Motor neuron (in vitro differentiated cells): ENCODE measurements around the gene SGCE. TPM values are rescaled to one million over a fixed set of nuclear protein-coding genes. Genes with fewer than 3 reads are reported as not detected.

Experiments
- ATAC-seq, 8 experiments: fragments of 200-7000 bp; cut with Tn5 transposase; replicated peaks in 6 of 8; 2 replicates each; pipeline ENCODE4 v1.8.0; 2021; ENCODE audit warnings: mild to moderate bottlenecking in 8 of 8, moderate library complexity in 8 of 8
- H3K27ac ChIP-seq, 2 donors: fragments of 250-450 bp; sonication (Bioruptor Pico); 2 replicates each; pipeline ENCODE4 v1.9.0; 2021; ENCODE audit warnings: antibody characterized with exemption in 2 of 2, mild to moderate bottlenecking in 2 of 2, moderate library complexity in 1 of 2
- H3K4me1 ChIP-seq, 2 donors: fragments of 250-450 bp; sonication (Bioruptor Pico); replicated peaks in 1 of 2; 2 replicates each; pipeline ENCODE4 v1.6.1; 2021; ENCODE audit warnings: antibody characterized with exemption in 2 of 2, mild to moderate bottlenecking in 2 of 2, moderate library complexity in 1 of 2
- H3K4me3 ChIP-seq, 5 donors: fragments of 250-450 bp; sonication (Bioruptor Pico); 2 replicates each; pipeline ENCODE4 v1.9.0; 2021; ENCODE audit warnings: antibody characterized with exemption in 5 of 5, mild to moderate bottlenecking in 5 of 5, moderate library complexity in 4 of 5
- WGBS, 10 experiments: fragments of 450-650 bp; shearing (Covaris generic); methylation state at CpG; one replicate each; pipeline ENCODE4 v1.0.0; 2022; 5-methylcytosine and 5-hydroxymethylcytosine counted together
- in situ Hi-C, 9 experiments: fragments of 400-800 bp; cut with MboI; loops; one replicate each; pipeline ENCODE4 v1.15.0; 2021; ENCODE audit warnings: low sequenced_read_pairs in 9 of 9, low pct_unique_long_range_greater_than_20kb in 2 of 9; ENCODE audit not compliant: unreplicated experiment in 9 of 9
- total RNA-seq, 8 experiments: library from RNA; unstranded; fragments of 300-600 nt; gene quantifications; 2 replicates each; pipeline versions ENCODE4 v1.2.3 to v1.2.4, GENCODE V29; 2022

Gene SGCE
- total RNA-seq, 8 experiments from 2014 or later, result 1.3 to 76.3 (median 30.4) TPM

DNA sequence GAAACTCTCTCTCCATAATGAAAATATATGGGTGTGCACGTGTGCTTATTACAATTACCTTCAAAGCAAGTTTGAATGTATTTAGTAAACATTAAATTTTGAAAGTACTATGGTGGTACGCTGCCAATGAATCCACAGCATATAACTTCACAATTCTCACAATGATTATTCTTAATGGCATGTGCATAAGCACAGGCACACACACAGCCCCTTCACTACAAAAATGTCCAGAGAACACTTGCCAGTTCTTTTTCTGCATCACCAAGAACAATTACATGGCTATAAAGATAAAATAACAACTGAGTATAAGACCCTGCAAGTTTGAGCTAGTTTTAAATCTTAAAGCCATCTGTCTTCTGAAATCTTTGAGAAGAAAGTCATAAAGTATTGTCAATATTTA, 22.2 kb downstream of the SGCE start:
- in situ Hi-C loops, result no loop called here
- WGBS, 10 experiments, result 40 to 100% (median 82%) methylated on average over 1 to 2 of the region's 2 CpGs; no CpG with 5 or more reads in 1 of the 10 experiments
- ATAC-seq, result peak in 1 of 8 experiments; percentile 36
- H3K4me1 ChIP-seq, result peaks cover 18 to 22% of the 10 kb centered on the region in 2 donors
- H3K27ac ChIP-seq, result no peak overlapping the region
- no peak overlapping the region for H3K4me3 ChIP-seq

DNA sequence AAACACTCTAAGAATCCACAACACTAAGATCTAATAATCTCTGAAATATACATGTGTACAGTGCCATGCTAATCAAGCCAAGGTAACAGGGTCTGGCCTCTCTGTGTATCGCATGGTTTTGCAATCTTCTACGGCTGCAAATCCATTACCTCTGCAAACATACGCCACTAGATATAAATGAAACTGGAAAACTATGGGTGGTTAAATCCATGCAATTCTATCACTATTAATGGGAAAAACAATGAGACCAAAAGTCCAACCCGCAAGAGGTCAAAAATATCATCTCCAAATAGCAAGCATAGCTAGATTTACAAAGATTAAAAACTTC, 23.0 kb downstream of the SGCE start:
- WGBS, 10 experiments, result 20 to 100% (median 91%) methylated on average over 2 to 4 of the region's 4 CpGs; no CpG with 5 or more reads in 1 of the 10 experiments
- Histone ChIP-seq H3K4me1 (peaks cover 18 to 22% of the 10 kb centered on the region in 2 donors), H3K4me3 (no peak overlapping the region), H3K27ac (no peak overlapping the region)
- ATAC-seq, result peak in 3 of 8 experiments; percentile 12 to 45 (median 14)
- in situ Hi-C loops, result no loop called here

DNA sequence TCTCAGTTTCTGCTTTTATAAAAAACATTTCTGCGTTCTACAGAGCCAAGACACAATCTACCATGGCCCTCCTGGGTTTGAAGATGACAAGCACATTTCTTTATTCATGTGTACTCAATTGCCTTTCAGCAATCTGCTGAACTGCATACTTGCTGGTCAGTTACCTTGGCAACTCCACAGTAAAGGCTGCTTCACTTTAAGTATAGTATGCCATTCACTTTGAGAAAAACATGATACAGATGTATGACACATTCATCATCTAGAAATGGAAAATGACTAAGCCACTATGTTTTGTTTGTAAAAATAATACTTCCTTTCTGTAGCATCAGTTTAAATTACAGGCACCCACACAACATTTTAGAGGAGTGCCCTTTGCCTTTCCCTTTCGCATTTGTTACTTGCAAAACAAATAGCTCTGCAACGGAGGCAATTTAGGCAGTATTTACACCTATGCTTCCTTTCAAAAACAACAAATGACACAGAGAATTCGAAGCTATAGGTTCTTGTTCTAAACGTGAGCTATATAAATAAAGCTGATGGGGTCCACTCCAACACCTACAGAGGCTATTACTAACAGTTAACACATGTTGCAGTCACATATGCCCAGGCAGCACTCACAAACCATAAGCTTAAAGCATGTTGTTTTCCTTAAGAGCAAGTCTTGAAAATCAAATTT, 23.5 kb downstream of the SGCE start:
- Histone ChIP-seq H3K4me1 (peaks cover 18 to 22% of the 10 kb centered on the region in 2 donors), H3K27ac (no peak overlapping the region), H3K4me3 (no peak overlapping the region)
- peak; percentile 63 to 97 (median 72) for ATAC-seq
- in situ Hi-C loops, result no loop called here
- 15 to 45% (median 29%) methylated on average over 2 to 5 of the region's 5 CpGs; no CpG with 5 or more reads in 1 of the 10 experiments for WGBS, 10 experiments

DNA sequence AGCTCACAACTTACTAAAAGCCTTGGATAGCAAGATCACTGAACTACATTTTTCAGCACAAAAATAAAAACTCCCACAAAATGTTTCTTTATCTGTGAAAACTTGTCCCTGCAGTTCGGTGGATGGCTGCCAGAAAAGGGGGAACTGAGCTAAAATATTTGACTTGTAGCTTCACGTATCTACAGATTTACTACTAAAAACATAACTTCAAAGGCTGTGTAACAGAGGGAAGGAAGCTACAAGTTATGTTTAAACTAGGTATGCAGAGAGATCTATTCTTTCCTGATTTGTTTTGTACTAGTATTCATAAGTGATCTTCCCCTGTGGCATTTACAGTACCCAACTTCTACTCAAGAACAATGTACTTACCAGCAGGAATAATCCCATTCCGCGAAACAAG, 25.1 kb downstream of the SGCE start:
- Histone ChIP-seq H3K4me1 (peaks cover 18 to 22% of the 10 kb centered on the region in 2 donors), H3K4me3 (no peak overlapping the region), H3K27ac (no peak overlapping the region)
- no peak for ATAC-seq
- WGBS, 10 experiments, result 35 to 100% (median 83%) methylated on average over 2 to 4 of the region's 4 CpGs; no CpG with 5 or more reads in 1 of the 10 experiments
- in situ Hi-C loops, result no loop called here

DNA sequence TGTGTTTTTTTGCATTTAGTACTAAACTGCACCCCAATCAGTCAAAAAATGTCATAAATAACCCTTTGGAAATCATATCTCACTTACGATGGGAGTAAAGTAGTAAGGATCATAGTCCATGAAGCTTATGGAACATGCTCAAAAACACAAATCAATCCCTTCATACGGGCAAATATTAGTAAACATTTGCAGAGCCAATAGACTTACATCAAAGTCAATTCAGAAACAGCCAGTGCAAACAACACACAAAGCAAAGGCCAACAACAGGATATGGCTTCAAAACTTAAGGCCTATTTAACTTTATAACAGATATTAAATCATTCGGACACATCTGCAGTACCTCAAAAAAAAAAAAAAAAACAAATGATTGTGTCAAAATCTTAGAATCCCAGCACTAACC, 32.1 kb downstream of the SGCE start:
- 57 to 100% (median 89%) methylated on average over 1 to 3 of the region's 3 CpGs; no CpG with 5 or more reads in 1 of the 10 experiments for WGBS, 10 experiments
- Histone ChIP-seq H3K4me3 (no peak overlapping the region), H3K27ac (no peak overlapping the region), H3K4me1 (no peaks in the 10 kb centered on the region)
- ATAC-seq, result no peak
- in situ Hi-C loops, result no loop called here

- WGBS, 10 experiments, result 57 to 100% (median 93%) methylated on average over 1 to 2 of the region's 2 CpGs; no CpG with 5 or more reads in 3 of the 10 experiments
- Histone ChIP-seq H3K27ac (no peak overlapping the region), H3K4me3 (no peak overlapping the region), H3K4me1 (no peaks in the 10 kb centered on the region)
- in situ Hi-C loops, result no loop called here
- no peak for ATAC-seq
Measured at GRCh38 chr7:94621120-94621519, 34.8 kb downstream of the SGCE start.

- ATAC-seq, result peak; percentile 70 to 100 (median 85)
- Histone ChIP-seq H3K4me3 (no peak overlapping the region), H3K27ac (no peak overlapping the region), H3K4me1 (no peaks in the 10 kb centered on the region)
- in situ Hi-C loops, result no loop called here
- WGBS, 10 experiments, result 0 to 100% (median 85%) methylated on average over 1 to 2 of the region's 2 CpGs; no CpG with 5 or more reads in 3 of the 10 experiments
Measured at GRCh38 chr7:94620703-94621118, 35.2 kb downstream of the SGCE start.

GRCh38 chr7:94618126-94618525, 37.8 kb downstream of the SGCE start:
- ATAC-seq, result no peak
- Histone ChIP-seq H3K4me3 (no peak overlapping the region), H3K27ac (no peak overlapping the region), H3K4me1 (no peaks in the 10 kb centered on the region)
- in situ Hi-C loops, result no loop called here
- WGBS, 10 experiments, result 33 to 100% (median 89%) methylated on average over 1 of the region's 1 CpG; no CpG with 5 or more reads in 3 of the 10 experiments

DNA sequence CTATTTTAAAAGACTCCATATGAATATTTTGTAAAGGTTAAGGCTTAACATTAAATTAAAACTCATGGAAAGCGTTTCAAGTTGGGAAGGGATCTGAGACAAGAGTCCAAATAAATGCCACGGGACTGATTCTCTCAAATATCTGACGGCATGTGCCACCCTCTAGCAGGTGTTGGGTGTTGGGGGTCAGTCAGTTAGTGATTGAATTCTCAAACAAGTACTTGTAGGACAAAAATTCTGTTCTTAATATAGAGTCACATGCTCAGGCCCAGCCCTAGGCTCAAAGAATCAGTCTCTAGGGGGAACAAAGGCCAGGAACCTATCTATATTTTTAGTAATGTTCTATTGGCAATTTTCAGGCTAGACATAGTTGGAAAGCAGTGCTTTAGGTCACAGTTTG, 39.1 kb downstream of the SGCE start:
- Histone ChIP-seq H3K4me3 (no peak overlapping the region), H3K27ac (no peak overlapping the region), H3K4me1 (no peaks in the 10 kb centered on the region)
- in situ Hi-C loops, result no loop called here
- ATAC-seq, result no peak
- 75 to 100% (median 95%) methylated on average over 1 to 3 of the region's 3 CpGs; no CpG with 5 or more reads in 1 of the 10 experiments for WGBS, 10 experiments

DNA sequence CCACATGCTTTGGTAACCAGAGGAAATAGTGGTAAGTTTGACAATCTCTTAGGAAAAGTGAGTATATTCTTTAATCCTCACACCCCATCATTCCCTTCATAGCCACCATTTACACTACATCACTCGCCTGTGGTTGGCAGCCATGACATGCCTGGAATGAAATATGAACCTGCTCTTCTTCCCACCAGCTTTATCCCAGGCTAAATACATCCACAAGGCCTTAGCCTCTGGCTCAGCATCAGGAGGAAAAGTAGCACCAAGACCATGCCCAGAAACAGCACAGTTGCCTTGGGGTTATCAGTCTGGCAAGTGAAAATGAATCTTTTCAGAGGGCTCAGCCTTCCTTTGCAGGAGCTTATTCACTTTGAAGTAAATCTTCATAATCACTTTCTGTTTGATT, 40.3 kb downstream of the SGCE start:
- H3K4me1 ChIP-seq, result no peaks in the 10 kb centered on the region
- 80 to 100% (median 100%) methylated on average over 1 of the region's 1 CpG; no CpG with 5 or more reads in 6 of the 10 experiments for WGBS, 10 experiments
- H3K4me3 ChIP-seq, result no peak overlapping the region
- in situ Hi-C loops, result no loop called here
- ATAC-seq, result no peak
- no peak overlapping the region for H3K27ac ChIP-seq

- no peaks in the 10 kb centered on the region for H3K4me1 ChIP-seq
- H3K4me3 ChIP-seq, result no peak overlapping the region
- H3K27ac ChIP-seq, result no peak overlapping the region
- in situ Hi-C loops, result no loop called here
- no peak for ATAC-seq
Measured at GRCh38 chr7:94612661-94613060, 43.3 kb downstream of the SGCE start.

- Histone ChIP-seq H3K4me3 (no peak overlapping the region), H3K27ac (no peak overlapping the region), H3K4me1 (no peaks in the 10 kb centered on the region)
- WGBS, 10 experiments, result 33 to 100% (median 100%) methylated on average over 1 of the region's 1 CpG
- ATAC-seq, result no peak
- in situ Hi-C loops, result no loop called here
Measured at GRCh38 chr7:94612253-94612652, 43.7 kb downstream of the SGCE start.

DNA sequence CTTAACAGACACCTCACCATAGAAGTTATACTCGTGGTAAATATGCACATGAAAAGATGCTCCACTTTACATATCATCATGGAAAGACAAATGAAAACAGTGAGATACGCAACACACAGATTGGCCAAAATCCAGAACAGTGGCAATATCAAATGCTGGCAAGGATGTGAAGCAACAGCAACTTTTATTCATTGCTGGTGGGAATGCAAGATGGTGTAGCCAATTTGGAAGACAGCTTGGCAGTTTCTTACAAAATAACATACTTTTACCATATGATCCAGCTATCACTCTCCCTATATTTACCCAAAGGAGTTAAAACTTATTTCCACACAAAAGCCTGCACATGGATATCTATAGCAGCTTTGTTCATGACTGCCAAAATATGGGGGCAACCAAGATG, 46.4 kb downstream of the SGCE start:
- H3K4me1 ChIP-seq, result no peaks in the 10 kb centered on the region
- 40 to 100% (median 87%) methylated on average over 1 to 2 of the region's 2 CpGs; no CpG with 5 or more reads in 2 of the 10 experiments for WGBS, 10 experiments
- ATAC-seq, result no peak
- no peak overlapping the region for H3K4me3 ChIP-seq
- H3K27ac ChIP-seq, result no peak overlapping the region
- in situ Hi-C loops, result no loop called here

DNA sequence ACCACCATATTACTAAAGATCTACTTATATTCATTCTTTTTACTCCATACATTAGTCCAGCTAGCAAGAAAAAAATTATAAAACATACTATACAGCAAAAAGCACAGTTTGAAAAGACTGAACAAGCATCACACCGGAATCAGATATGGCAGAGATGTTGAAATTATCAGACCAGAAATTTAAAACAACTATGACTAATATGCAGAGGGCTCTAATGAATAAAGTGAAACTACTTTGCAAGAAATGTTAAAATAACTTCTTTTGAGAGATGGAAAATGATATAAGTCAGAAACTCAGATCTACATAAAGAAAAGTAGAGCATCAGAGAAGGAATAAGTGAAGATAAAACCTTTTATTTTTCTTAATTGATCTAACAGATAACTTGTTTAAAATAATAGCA, 50.9 kb downstream of the SGCE start:
- H3K27ac ChIP-seq, result no peak overlapping the region
- H3K4me3 ChIP-seq, result no peak overlapping the region
- peak in 1 of 8 experiments; percentile 54 for ATAC-seq
- 67 to 100% (median 100%) methylated on average over 1 of the region's 1 CpG; no CpG with 5 or more reads in 2 of the 10 experiments for WGBS, 10 experiments
- in situ Hi-C loops, result no loop called here
- H3K4me1 ChIP-seq, result no peaks in the 10 kb centered on the region
